Measurements from ENCODE around the gene OPHN1. TPM values are rescaled to one million over a fixed set of nuclear protein-coding genes. Genes with fewer than 3 reads are reported as not detected.

Gene OPHN1
- polyA plus RNA-seq, 1 donor from 2014 or later = 7.6 TPM

DNA sequence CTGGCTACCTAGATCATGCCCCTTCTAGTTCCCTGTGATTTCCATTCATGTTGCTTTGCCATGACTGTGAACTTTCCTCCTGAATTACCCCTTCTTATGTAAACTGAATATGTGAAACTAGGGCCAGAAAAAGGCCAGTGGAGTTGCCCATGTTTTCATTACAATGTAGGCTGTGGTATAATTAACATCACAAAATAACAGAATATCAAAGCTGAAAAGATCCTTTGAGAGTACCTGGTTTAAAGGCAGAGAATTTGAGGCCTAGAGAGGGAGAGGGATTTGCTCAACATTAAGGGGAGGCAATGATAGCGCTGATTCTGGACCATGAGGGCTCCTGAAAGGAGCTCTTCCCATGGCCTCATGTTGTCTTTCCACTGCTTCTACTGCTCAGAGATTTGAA, 392.2 kb downstream of the OPHN1 start:
- Histone ChIP-seq H2AFZ (ENCODE audit: low read depth, low read length) (no peak overlapping the region), H3K79me2 (replicated peaks; ENCODE audit: insufficient read depth, low read length) (no peaks in the 10 kb centered on the region), H3F3A (ENCODE audit: insufficient read depth, low read length, poor library complexity, severe bottlenecking) (no peaks in the 10 kb centered on the region), H3K4me3 (ENCODE audit: low read length) (no peak overlapping the region), H3K9ac (ENCODE audit: low read length) (no peak overlapping the region), H3K36me3 (ENCODE audit: insufficient read depth, low read length) (no peaks in the 10 kb centered on the region), H3K27me3 (ENCODE audit: insufficient read depth, low read depth, low read length) (no peaks in the 10 kb centered on the region), H3K4me2 (ENCODE audit: low read length) (no peak overlapping the region), H3K9me2 (ENCODE audit: insufficient read depth, low read length) (no peaks in the 10 kb centered on the region), H3K27ac (ENCODE audit: low read length) (no peak overlapping the region), H4K20me1 (ENCODE audit: insufficient read depth) (no peaks in the 10 kb centered on the region), H3K9me3 (ENCODE audit: low read length) (no peaks in the 10 kb centered on the region)
- TF ChIP-seq RAD21 (conservative IDR thresholded peaks at IDR 0.05) = no peak
- TF ChIP-seq, protein P1, sequence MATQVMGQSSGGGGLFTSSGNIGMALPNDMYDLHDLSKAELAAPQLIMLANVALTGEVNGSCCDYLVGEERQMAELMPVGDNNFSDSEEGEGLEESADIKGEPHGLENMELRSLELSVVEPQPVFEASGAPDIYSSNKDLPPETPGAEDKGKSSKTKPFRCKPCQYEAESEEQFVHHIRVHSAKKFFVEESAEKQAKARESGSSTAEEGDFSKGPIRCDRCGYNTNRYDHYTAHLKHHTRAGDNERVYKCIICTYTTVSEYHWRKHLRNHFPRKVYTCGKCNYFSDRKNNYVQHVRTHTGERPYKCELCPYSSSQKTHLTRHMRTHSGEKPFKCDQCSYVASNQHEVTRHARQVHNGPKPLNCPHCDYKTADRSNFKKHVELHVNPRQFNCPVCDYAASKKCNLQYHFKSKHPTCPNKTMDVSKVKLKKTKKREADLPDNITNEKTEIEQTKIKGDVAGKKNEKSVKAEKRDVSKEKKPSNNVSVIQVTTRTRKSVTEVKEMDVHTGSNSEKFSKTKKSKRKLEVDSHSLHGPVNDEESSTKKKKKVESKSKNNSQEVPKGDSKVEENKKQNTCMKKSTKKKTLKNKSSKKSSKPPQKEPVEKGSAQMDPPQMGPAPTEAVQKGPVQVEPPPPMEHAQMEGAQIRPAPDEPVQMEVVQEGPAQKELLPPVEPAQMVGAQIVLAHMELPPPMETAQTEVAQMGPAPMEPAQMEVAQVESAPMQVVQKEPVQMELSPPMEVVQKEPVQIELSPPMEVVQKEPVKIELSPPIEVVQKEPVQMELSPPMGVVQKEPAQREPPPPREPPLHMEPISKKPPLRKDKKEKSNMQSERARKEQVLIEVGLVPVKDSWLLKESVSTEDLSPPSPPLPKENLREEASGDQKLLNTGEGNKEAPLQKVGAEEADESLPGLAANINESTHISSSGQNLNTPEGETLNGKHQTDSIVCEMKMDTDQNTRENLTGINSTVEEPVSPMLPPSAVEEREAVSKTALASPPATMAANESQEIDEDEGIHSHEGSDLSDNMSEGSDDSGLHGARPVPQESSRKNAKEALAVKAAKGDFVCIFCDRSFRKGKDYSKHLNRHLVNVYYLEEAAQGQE (IDR thresholded peaks at IDR 0.05; ENCODE audit: borderline replicate concordance) = no peak
- TF ChIP-seq MXI1 (conservative IDR thresholded peaks at IDR 0.05; ENCODE audit: poor library complexity, severe bottlenecking) = no peak
- no peak for TF ChIP-seq EP300 (conservative IDR thresholded peaks at IDR 0.05; ENCODE audit: poor library complexity, severe bottlenecking)
- no peak for TF ChIP-seq POLR2AphosphoS5 (IDR thresholded peaks at IDR 0.05)
- no peak for TF ChIP-seq SMC3 (conservative IDR thresholded peaks at IDR 0.05; ENCODE audit: poor library complexity)
- no peak for TF ChIP-seq EZH2 (IDR thresholded peaks at IDR 0.05; ENCODE audit: borderline replicate concordance, insufficient read depth, low read length, poor library complexity, severe bottlenecking)
- TF ChIP-seq, protein P2, sequence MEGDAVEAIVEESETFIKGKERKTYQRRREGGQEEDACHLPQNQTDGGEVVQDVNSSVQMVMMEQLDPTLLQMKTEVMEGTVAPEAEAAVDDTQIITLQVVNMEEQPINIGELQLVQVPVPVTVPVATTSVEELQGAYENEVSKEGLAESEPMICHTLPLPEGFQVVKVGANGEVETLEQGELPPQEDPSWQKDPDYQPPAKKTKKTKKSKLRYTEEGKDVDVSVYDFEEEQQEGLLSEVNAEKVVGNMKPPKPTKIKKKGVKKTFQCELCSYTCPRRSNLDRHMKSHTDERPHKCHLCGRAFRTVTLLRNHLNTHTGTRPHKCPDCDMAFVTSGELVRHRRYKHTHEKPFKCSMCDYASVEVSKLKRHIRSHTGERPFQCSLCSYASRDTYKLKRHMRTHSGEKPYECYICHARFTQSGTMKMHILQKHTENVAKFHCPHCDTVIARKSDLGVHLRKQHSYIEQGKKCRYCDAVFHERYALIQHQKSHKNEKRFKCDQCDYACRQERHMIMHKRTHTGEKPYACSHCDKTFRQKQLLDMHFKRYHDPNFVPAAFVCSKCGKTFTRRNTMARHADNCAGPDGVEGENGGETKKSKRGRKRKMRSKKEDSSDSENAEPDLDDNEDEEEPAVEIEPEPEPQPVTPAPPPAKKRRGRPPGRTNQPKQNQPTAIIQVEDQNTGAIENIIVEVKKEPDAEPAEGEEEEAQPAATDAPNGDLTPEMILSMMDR (IDR thresholded peaks at IDR 0.05; ENCODE audit: poor library complexity, severe bottlenecking) = no peak
- no peak for TF ChIP-seq TAF1 (IDR thresholded peaks at IDR 0.05; ENCODE audit: low read depth)

DNA sequence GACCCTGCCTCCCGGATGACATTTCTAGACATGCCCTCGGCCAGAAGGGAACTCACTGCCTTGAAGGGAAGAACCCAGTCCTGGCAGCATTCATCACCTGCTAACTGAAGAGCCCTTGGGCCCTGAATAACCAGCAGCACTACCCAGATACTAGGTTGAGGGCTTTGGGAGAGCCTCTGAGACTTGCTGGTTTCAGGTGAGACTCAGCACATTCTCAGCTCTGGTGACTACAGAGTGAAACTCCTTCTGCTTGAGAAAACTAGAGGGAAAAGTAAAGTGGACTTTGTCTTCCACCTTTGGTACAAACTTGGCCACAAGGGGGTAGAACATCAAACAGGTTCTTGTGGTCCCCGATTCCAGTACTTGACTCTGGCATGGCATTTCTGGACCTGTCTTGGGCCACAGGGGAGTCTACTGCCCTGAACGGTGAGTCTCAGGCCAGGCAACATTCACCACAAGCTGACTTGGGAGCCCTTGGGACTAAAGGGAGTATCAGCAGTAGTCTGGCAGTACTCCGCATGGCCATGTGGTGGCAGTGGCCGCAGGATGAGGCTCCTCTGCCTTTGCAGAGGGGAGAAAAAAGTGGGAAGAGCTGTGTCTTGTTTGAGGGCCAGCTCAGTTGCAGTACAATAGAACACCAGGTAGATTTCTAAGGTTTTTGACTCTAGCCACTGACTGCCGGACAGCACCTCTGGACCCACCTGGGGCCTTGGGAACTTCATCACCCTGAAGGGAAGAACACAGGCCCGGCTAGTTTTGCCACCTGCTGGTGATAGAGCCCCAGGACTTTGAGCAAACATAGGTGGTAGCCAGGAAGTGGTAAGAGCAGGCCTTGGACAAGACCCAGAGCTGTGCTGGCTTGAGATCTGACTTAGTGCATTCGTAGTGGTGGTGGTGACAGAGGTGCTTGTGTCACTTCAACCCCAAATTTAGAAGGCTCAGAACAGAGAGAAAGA, 414.8 kb downstream of the OPHN1 start:
- H3K9me3 ChIP-seq (ENCODE audit: low read length) = no peaks in the 10 kb centered on the region
- H3K27me3 ChIP-seq (ENCODE audit: insufficient read depth, low read depth, low read length) = no peaks in the 10 kb centered on the region
- H3K4me2 ChIP-seq (ENCODE audit: low read length) = no peak overlapping the region
- H4K20me1 ChIP-seq (ENCODE audit: insufficient read depth) = no peaks in the 10 kb centered on the region
- no peak overlapping the region for H3K4me3 ChIP-seq (ENCODE audit: low read length)
- H3K36me3 ChIP-seq (ENCODE audit: insufficient read depth, low read length) = no peaks in the 10 kb centered on the region
- TF ChIP-seq TAF1 (IDR thresholded peaks at IDR 0.05; ENCODE audit: low read depth) (no peak), SMC3 (conservative IDR thresholded peaks at IDR 0.05; ENCODE audit: poor library complexity) (no peak), MXI1 (conservative IDR thresholded peaks at IDR 0.05; ENCODE audit: poor library complexity, severe bottlenecking) (no peak), EZH2 (IDR thresholded peaks at IDR 0.05; ENCODE audit: borderline replicate concordance, insufficient read depth, low read length, poor library complexity, severe bottlenecking) (no peak), RAD21 (conservative IDR thresholded peaks at IDR 0.05) (no peak), EP300 (conservative IDR thresholded peaks at IDR 0.05; ENCODE audit: poor library complexity, severe bottlenecking) (no peak), POLR2AphosphoS5 (IDR thresholded peaks at IDR 0.05) (no peak)
- TF ChIP-seq, protein P2 (IDR thresholded peaks at IDR 0.05; ENCODE audit: poor library complexity, severe bottlenecking) = no peak
- TF ChIP-seq, protein P1 (IDR thresholded peaks at IDR 0.05; ENCODE audit: borderline replicate concordance) = no peak
- no peaks in the 10 kb centered on the region for H3F3A ChIP-seq (ENCODE audit: insufficient read depth, low read length, poor library complexity, severe bottlenecking)
- no peak overlapping the region for H3K27ac ChIP-seq (ENCODE audit: low read length)
- no peaks in the 10 kb centered on the region for H3K9me2 ChIP-seq (ENCODE audit: insufficient read depth, low read length)
- no peaks in the 10 kb centered on the region for H3K79me2 ChIP-seq (replicated peaks; ENCODE audit: insufficient read depth, low read length)
- H2AFZ ChIP-seq (ENCODE audit: low read depth, low read length) = no peak overlapping the region
- H3K9ac ChIP-seq (ENCODE audit: low read length) = no peak overlapping the region
